GM08714 (cell line): ENCODE data around the gene CD200.
A peak's percentile ranks its signal among the peaks of the same experiment; 100 is the strongest.

Source experiments
- H3K4me3 ChIP-seq: fragments of 200-500 bp; sonication (Bioruptor generic); 2 replicates; pipeline ENCODE4 v1.5.1; 2014; ENCODE audit warnings: mild to moderate bottlenecking, low read length, inconsistent platforms
- ZNF274 ChIP-seq: IDR thresholded peaks from 2 replicates; pipeline ENCODE4 v1.6.1; 2012; ENCODE audit warnings: mild to moderate bottlenecking, low read depth, low read length

CD200 gene

GRCh38 chr3:112333002-112333380, at the start of gene CD200:
CD200 (plus strand) TSS chr3:112333156; CDS start chr3:112333213, 57 bp downstream.
- peak within 1 kb of the TSS; percentile 74 for H3K4me3 ChIP-seq
- no peak for TF ChIP-seq ZNF274

DNA sequence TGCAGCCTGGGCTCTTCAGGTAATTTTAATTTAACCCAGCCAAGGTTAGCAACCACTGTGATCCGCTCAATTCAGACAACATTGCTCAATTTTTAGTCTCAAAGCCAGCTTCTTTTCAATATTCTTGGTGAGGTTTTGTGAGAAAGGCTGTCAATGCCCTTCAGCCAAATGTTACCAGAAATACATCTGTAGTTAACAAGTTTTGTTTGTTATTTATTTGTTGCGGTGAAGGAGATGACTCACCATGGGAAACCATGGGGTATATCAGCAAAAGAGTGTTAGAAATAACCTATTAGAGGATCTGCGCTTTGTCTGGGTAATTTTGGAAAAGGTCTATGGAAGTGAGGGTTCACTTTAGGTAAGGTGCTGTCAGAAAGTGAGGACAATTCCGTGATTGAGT, 43.9 kb upstream of the CD200 start:
- no peak overlapping the region for H3K4me3 ChIP-seq
- no peak for TF ChIP-seq ZNF274

DNA sequence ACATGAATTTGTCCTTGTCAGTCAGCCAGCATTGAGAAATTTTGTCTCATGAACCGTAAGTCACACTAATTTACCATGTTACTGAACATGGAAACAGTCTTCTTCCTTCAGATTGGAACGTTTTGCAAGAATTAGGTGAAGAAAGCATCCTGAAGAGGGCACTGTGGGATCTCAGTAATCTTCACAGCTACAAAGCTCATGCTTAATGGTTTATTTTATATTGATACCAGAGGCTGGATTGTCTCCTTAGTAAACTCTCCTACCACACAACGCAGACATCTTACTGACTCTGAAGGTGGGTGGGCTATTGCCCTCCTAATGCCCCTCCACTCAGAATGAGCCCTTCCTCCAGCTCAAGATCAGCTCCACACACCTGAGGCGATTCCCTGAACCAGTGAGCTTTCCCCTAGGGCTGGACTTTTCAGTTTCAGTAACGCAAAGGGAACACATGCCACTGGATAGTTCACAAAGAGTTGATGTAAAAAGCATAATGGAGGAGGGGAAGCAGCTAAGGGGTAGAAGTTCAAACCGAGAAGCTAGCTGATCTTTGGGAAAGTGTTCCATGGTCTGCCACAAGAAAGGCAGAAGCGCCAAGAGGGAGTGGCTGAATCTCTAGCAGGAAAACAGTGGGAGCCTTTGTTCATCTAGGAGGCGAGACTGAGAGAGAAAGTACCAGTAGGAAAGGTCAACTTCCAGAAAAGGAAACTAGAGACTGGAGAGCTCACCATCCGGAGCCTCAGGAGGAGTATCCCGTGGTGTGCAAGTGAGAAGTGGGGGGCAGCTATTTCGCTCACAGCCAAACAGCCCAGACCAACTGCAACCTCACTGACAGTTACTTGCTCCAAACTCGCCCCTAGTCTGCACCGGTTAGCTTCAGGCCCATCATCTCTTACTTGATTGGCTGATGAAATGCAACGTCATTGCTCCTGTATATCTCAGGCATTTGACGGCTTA, 39.3 kb upstream of the CD200 start, which contains the start of gene SLC9C1:
SLC9C1 (minus strand) TSS at position 849 of the 954 bp plus-strand sequence. CDS start 7,425 bp downstream, outside the sequence.
- no peak within 1 kb of the TSS for H3K4me3 ChIP-seq
- TF ChIP-seq ZNF274, result no peak

- H3K4me3 ChIP-seq, result no peak overlapping the region
- no peak for TF ChIP-seq ZNF274
These were observed 35.2 kb upstream of the CD200 start for GRCh38 chr3:112297714-112298113.

GRCh38 chr3:112298781-112299180, 34.2 kb upstream of the CD200 start:
- no peak for TF ChIP-seq ZNF274
- H3K4me3 ChIP-seq, result no peak overlapping the region

- no peak overlapping the region for H3K4me3 ChIP-seq
- TF ChIP-seq ZNF274, result no peak
These were observed 30.7 kb upstream of the CD200 start for GRCh38 chr3:112302150-112302830.

GRCh38 chr3:112302881-112303763, 29.8 kb upstream of the CD200 start:
- H3K4me3 ChIP-seq, result peak overlapping the region; percentile 75; the same call in 1 of the 2 replicates
- TF ChIP-seq ZNF274, result no peak

- peak overlapping the region; percentile 75; the same call in 1 of the 2 replicates for H3K4me3 ChIP-seq
- no peak for TF ChIP-seq ZNF274
These were observed 29.1 kb upstream of the CD200 start for GRCh38 chr3:112303764-112304325.

DNA sequence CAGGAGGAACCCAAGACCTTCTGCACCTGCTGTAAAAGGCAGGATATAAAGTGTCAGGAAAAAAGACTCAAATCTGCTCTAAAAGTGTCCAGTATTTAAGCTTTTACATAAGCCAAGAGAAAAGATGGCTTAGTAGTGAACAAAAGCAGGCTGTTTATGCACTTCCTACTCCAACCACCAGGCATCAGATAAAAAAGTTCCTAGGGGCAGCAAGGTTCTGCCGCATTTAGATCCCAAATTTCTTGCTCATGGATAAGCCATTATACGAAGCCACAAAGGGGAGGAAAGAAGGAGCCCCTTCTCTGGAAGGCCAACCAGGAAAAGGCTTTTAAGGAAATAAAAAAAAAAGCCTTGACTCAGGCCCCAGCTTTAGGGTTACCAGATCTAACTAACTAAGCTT, 28.3 kb upstream of the CD200 start:
- H3K4me3 ChIP-seq, result no peak overlapping the region
- no peak for TF ChIP-seq ZNF274

GRCh38 chr3:112306825-112307224, 26.1 kb upstream of the CD200 start:
- TF ChIP-seq ZNF274, result no peak
- H3K4me3 ChIP-seq, result no peak overlapping the region

- TF ChIP-seq ZNF274, result no peak
- no peak overlapping the region for H3K4me3 ChIP-seq
These were observed 25.4 kb upstream of the CD200 start for GRCh38 chr3:112307557-112307956.

DNA sequence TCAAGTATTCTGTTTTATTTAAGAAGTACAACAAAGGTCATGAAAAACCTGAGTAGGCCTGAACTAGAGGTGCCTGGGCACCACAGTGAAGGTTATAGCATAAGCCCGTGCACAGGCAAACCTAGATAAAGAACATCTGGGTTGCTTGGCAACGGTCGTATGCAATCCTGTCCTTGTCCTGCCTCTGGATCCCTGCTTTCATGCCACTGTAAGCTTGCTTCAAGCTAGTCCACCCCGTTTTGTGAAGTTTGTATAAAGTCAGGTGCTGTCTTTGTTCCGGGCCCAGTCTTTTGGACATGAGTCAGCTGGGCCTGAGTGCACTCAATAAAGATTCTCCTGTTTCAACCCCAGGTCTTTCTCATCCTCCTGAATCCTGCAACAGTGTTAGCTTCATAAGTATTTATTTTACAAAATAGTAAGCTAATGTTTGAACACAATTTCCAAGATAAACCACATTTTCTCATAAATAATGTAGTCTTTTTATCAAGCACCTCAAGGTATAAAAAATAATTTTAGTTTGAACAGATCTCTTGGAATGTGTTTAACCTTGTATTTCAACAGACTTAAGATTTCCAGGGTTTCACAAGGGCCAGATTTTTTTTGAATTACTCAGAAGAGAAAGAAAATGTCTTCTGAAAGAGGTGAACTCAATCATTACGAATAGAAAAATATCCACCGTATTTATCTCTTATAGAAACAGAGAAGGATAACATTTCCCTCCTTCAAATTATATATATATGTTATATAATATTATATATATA, 24.6 kb upstream of the CD200 start:
- H3K4me3 ChIP-seq, result no peak overlapping the region

GRCh38 chr3:112314649-112315048, 18.3 kb upstream of the CD200 start:
- TF ChIP-seq ZNF274, result no peak
- no peak overlapping the region for H3K4me3 ChIP-seq

More for the DNA sequence above, 24.6 kb upstream of the CD200 start:
- TF ChIP-seq ZNF274, result no peak
